Central memory CD8-positive, alpha-beta T cell (primary cell): Measurements from ENCODE around the gene IFRD1.
A peak's percentile ranks its signal among the peaks of the same experiment; 100 is the strongest.

Source experiments
- ATAC-seq: fragments of 150-1000 bp; cut with Tn5 transposase; replicated peaks from 2 replicates; pipeline ENCODE4 v1.10.0; 2022; ENCODE audit warnings: mild to moderate bottlenecking, moderate FRiP score, moderate number of reproducible peaks; ENCODE audit not compliant: poor library complexity, severe bottlenecking; ENCODE audit errors: extremely low read depth
- DNase-seq, 2 donors: peaks; one replicate each; pipeline ENCODE4 v3.0.0; 2021; ENCODE audit warnings: low spot score in 2 of 2
- H3K27ac Mint-ChIP-seq: one replicate; pipeline ENCODE4 v1.8.0; 2022; ENCODE audit warnings: low read depth, mild to moderate bottlenecking, moderate library complexity, mixed read lengths
- H3K27me3 Mint-ChIP-seq: one replicate; pipeline ENCODE4 v1.8.0; 2022; ENCODE audit warnings: mixed read lengths
- H3K36me3 Mint-ChIP-seq: one replicate; pipeline ENCODE4 v1.8.0; 2022; ENCODE audit warnings: mild to moderate bottlenecking, moderate library complexity, mixed read lengths; ENCODE audit not compliant: insufficient read depth
- H3K4me1 Mint-ChIP-seq: one replicate; pipeline ENCODE4 v1.8.0; 2022; ENCODE audit warnings: mixed read lengths
- H3K4me3 Mint-ChIP-seq: one replicate; pipeline ENCODE4 v1.8.0; 2022; ENCODE audit warnings: mild to moderate bottlenecking, moderate library complexity, mixed read lengths
- H3K9me3 Mint-ChIP-seq: one replicate; pipeline ENCODE4 v1.8.0; 2022; ENCODE audit warnings: mixed read lengths

Gene IFRD1

GRCh38 chr7:112501801-112502503 is 51.7 kb downstream of the IFRD1 start:
- no peak for DNase-seq
- no peaks in the 10 kb centered on the region for H3K9me3 Mint-ChIP-seq
- no peak for ATAC-seq
- no peaks in the 10 kb centered on the region for H3K36me3 Mint-ChIP-seq
- no peak overlapping the region for H3K27ac Mint-ChIP-seq
- no peak overlapping the region for H3K4me3 Mint-ChIP-seq
- no peaks in the 10 kb centered on the region for H3K4me1 Mint-ChIP-seq
- peaks cover 59% of the 10 kb centered on the region for H3K27me3 Mint-ChIP-seq

GRCh38 chr7:112502700-112503099 is 52.4 kb downstream of the IFRD1 start:
- H3K4me1 Mint-ChIP-seq: no peaks in the 10 kb centered on the region
- no peak overlapping the region for H3K4me3 Mint-ChIP-seq
- H3K27ac Mint-ChIP-seq: no peak overlapping the region
- peaks cover 51% of the 10 kb centered on the region for H3K27me3 Mint-ChIP-seq
- H3K36me3 Mint-ChIP-seq: no peaks in the 10 kb centered on the region
- no peaks in the 10 kb centered on the region for H3K9me3 Mint-ChIP-seq
- ATAC-seq (no peak), DNase-seq (no peak)

- no peak overlapping the region for H3K4me3 Mint-ChIP-seq
- H3K36me3 Mint-ChIP-seq: no peaks in the 10 kb centered on the region
- no peaks in the 10 kb centered on the region for H3K4me1 Mint-ChIP-seq
- ATAC-seq (no peak), DNase-seq (no peak)
- peaks cover 50% of the 10 kb centered on the region for H3K27me3 Mint-ChIP-seq
- no peaks in the 10 kb centered on the region for H3K9me3 Mint-ChIP-seq
- H3K27ac Mint-ChIP-seq: no peak overlapping the region
Observed at GRCh38 chr7:112503361-112503972, 53.2 kb downstream of the IFRD1 start.

GRCh38 chr7:112504093-112504695 is 53.9 kb downstream of the IFRD1 start:
- Mint-ChIP-seq H3K36me3 (no peaks in the 10 kb centered on the region), H3K9me3 (no peaks in the 10 kb centered on the region), H3K27ac (no peak overlapping the region), H3K4me1 (no peaks in the 10 kb centered on the region), H3K27me3 (peaks cover 49% of the 10 kb centered on the region), H3K4me3 (no peak overlapping the region)
- ATAC-seq (no peak), DNase-seq (no peak)

- ATAC-seq (no peak), DNase-seq (no peak)
- Mint-ChIP-seq H3K4me3 (no peak overlapping the region), H3K36me3 (no peaks in the 10 kb centered on the region), H3K9me3 (no peaks in the 10 kb centered on the region), H3K27ac (no peak overlapping the region), H3K4me1 (no peaks in the 10 kb centered on the region), H3K27me3 (peaks cover 52% of the 10 kb centered on the region)
Observed at GRCh38 chr7:112505495-112505894, 55.2 kb downstream of the IFRD1 start.

GRCh38 chr7:112508404-112508803 is 58.1 kb downstream of the IFRD1 start:
- Mint-ChIP-seq H3K4me3 (no peak overlapping the region), H3K27me3 (peaks cover 57% of the 10 kb centered on the region), H3K27ac (no peak overlapping the region), H3K9me3 (no peaks in the 10 kb centered on the region), H3K4me1 (no peaks in the 10 kb centered on the region), H3K36me3 (no peaks in the 10 kb centered on the region)
- DNase-seq (no peak), ATAC-seq (no peak)

GRCh38 chr7:112509402-112509801 is 59.1 kb downstream of the IFRD1 start:
- no peaks in the 10 kb centered on the region for H3K9me3 Mint-ChIP-seq
- DNase-seq (no peak), ATAC-seq (no peak)
- no peaks in the 10 kb centered on the region for H3K36me3 Mint-ChIP-seq
- H3K27ac Mint-ChIP-seq: no peak overlapping the region
- no peaks in the 10 kb centered on the region for H3K4me1 Mint-ChIP-seq
- no peak overlapping the region for H3K4me3 Mint-ChIP-seq
- H3K27me3 Mint-ChIP-seq: peaks cover 47% of the 10 kb centered on the region

GRCh38 chr7:112510001-112510742 is 59.9 kb downstream of the IFRD1 start:
- H3K27me3 Mint-ChIP-seq: peaks cover 39% of the 10 kb centered on the region
- no peaks in the 10 kb centered on the region for H3K9me3 Mint-ChIP-seq
- no peak overlapping the region for H3K4me3 Mint-ChIP-seq
- H3K36me3 Mint-ChIP-seq: no peaks in the 10 kb centered on the region
- ATAC-seq (peak; percentile 24), DNase-seq (no peak)
- no peaks in the 10 kb centered on the region for H3K4me1 Mint-ChIP-seq
- H3K27ac Mint-ChIP-seq: no peak overlapping the region

GRCh38 chr7:112510743-112511110 is 60.5 kb downstream of the IFRD1 start:
- Mint-ChIP-seq H3K27ac (no peak overlapping the region), H3K4me3 (no peak overlapping the region)

GRCh38 chr7:112511451-112512202 is 61.4 kb downstream of the IFRD1 start:
- Mint-ChIP-seq H3K9me3 (no peaks in the 10 kb centered on the region), H3K27ac (no peak overlapping the region), H3K27me3 (peaks cover 34% of the 10 kb centered on the region), H3K36me3 (no peaks in the 10 kb centered on the region), H3K4me1 (no peaks in the 10 kb centered on the region), H3K4me3 (no peak overlapping the region)
- ATAC-seq: no peak
- no peak for DNase-seq

More at GRCh38 chr7:112510743-112511110, 60.5 kb downstream of the IFRD1 start:
- no peaks in the 10 kb centered on the region for H3K9me3 Mint-ChIP-seq
- DNase-seq (no peak), ATAC-seq (no peak)
- no peaks in the 10 kb centered on the region for H3K4me1 Mint-ChIP-seq
- peaks cover 33% of the 10 kb centered on the region for H3K27me3 Mint-ChIP-seq
- no peaks in the 10 kb centered on the region for H3K36me3 Mint-ChIP-seq

- no peak for DNase-seq
- ATAC-seq: no peak
- Mint-ChIP-seq H3K9me3 (no peaks in the 10 kb centered on the region), H3K27me3 (peaks cover 44% of the 10 kb centered on the region), H3K36me3 (no peaks in the 10 kb centered on the region), H3K27ac (no peak overlapping the region), H3K4me3 (no peak overlapping the region), H3K4me1 (no peaks in the 10 kb centered on the region)
Observed at GRCh38 chr7:112512451-112513210, 62.4 kb downstream of the IFRD1 start.

- DNase-seq: no peak
- Mint-ChIP-seq H3K9me3 (no peaks in the 10 kb centered on the region), H3K27me3 (peaks cover 54% of the 10 kb centered on the region)
Observed at GRCh38 chr7:112515989-112516388, 65.7 kb downstream of the IFRD1 start.

More at GRCh38 chr7:112515989-112516388, 65.7 kb downstream of the IFRD1 start:
- no peaks in the 10 kb centered on the region for H3K4me1 Mint-ChIP-seq
- no peaks in the 10 kb centered on the region for H3K36me3 Mint-ChIP-seq
- no peak for ATAC-seq
- H3K27ac Mint-ChIP-seq: no peak overlapping the region
- no peak overlapping the region for H3K4me3 Mint-ChIP-seq
